Endothelial cell of umbilical vein (primary cell): Measurements from ENCODE around the gene GABBR2. TPM values are rescaled to one million over a fixed set of nuclear protein-coding genes. Genes with fewer than 3 reads are reported as not detected.

ENCODE experiments used
- BruUV-seq: library from RNA; stranded (reverse); fragments of 400-500 nt; replicated peaks from 2 replicates; lab custom pipeline; 2021; lab: Mats Ljungman, UMichigan
- CTCF ChIA-PET: fragments of 300-600, 350-600 bp; sonication (Branson Sonifier 250); formaldehyde crosslinking; loops from one replicate; lab custom pipeline; 2021; ENCODE audit warnings: antibody characterized with exemption, inconsistent platforms; lab: Charles Lee
- POLR2A ChIA-PET: fragments of 300-600, 350-600 bp; sonication (Branson Sonifier 250); formaldehyde crosslinking; loops from one replicate; lab custom pipeline; 2021; ENCODE audit warnings: antibody characterized with exemption, inconsistent platforms; lab: Charles Lee
- DNase-seq: peaks from one replicate; pipeline ENCODE4 v3.0.0-alpha.2; 2011; ENCODE audit warnings: low read depth, low spot score
- FAIRE-seq: peaks from 2 replicates; lab custom pipeline; 2011; peaks lifted over from hg19 to GRCh38; lab: Jason Lieb, UNC
- H2AFZ ChIP-seq: 2 replicates; pipeline ENCODE4 v1.6.0; 2012; ENCODE audit warnings: low read depth, low read length, control low read depth, inconsistent platforms
- H3K27ac ChIP-seq: 2 replicates; pipeline ENCODE4 v1.5.1; 2011; ENCODE audit warnings: low read depth, mild to moderate bottlenecking, control low read depth, low read length, moderate library complexity; ENCODE audit not compliant: insufficient read depth
- H3K27me3 ChIP-seq, 2 experiments: 2 replicates each; pipeline versions ENCODE4 v1.6.0 to v1.6.1; 2011; ENCODE audit warnings: low read length in 2 of 2, mixed read lengths in 1 of 2; ENCODE audit not compliant: control insufficient read depth in 2 of 2, insufficient read depth in 2 of 2
- H3K36me3 ChIP-seq, 2 experiments: 2 replicates in 1 of 2; 3 replicates in 1 of 2; pipeline ENCODE4 v1.5.1; 2011; ENCODE audit warnings: low read length in 2 of 2, mild to moderate bottlenecking in 1 of 2, moderate library complexity in 1 of 2; ENCODE audit not compliant: control insufficient read depth in 2 of 2, insufficient read depth in 2 of 2; ENCODE audit errors: extremely low read depth in 1 of 2
- H3K4me1 ChIP-seq: 3 replicates; pipeline ENCODE4 v1.5.1; 2011; ENCODE audit warnings: mild to moderate bottlenecking, low read length; ENCODE audit not compliant: control insufficient read depth, insufficient read depth; ENCODE audit errors: extremely low read depth
- H3K4me2 ChIP-seq: 2 replicates; pipeline ENCODE4 v1.6.1; 2011; ENCODE audit warnings: low read length, control low read depth, mixed read lengths; ENCODE audit not compliant: insufficient read depth
- H3K4me3 ChIP-seq, 3 experiments: fragments of 200-600 bp in 1 of 3; sonication (generic), shearing (Covaris generic) in 1 of 3; replicated peaks in 1 of 3; 2 replicates each; pipeline ENCODE4 v1.5.1; 2011 to 2016; ENCODE audit warnings: control low read depth in 3 of 3, low read length in 3 of 3, mild to moderate bottlenecking in 2 of 3, inconsistent platforms in 1 of 3, low read depth in 1 of 3, moderate library complexity in 1 of 3; ENCODE audit not compliant: insufficient read depth in 1 of 3
- H3K79me2 ChIP-seq: 2 replicates; pipeline ENCODE4 v1.6.0; 2012; ENCODE audit warnings: low read length, inconsistent platforms; ENCODE audit not compliant: control insufficient read depth, insufficient read depth
- H3K9ac ChIP-seq: replicated peaks from 2 replicates; pipeline ENCODE3; 2011; ENCODE audit warnings: low read length, control low read depth; ENCODE audit not compliant: insufficient read depth; ENCODE audit errors: extremely low read depth
- H3K9me1 ChIP-seq: replicated peaks from 3 replicates; pipeline ENCODE4 v1.6.0; 2011; ENCODE audit warnings: mild to moderate bottlenecking, low read length; ENCODE audit not compliant: control insufficient read depth, insufficient read depth; ENCODE audit errors: extremely low read depth
- H3K9me3 ChIP-seq: replicated peaks from 2 replicates; pipeline ENCODE4 v1.5.1; 2012; ENCODE audit warnings: low read length, inconsistent platforms; ENCODE audit not compliant: control insufficient read depth, insufficient read depth
- H4K20me1 ChIP-seq: replicated peaks from 2 replicates; pipeline ENCODE3; 2011; ENCODE audit warnings: mild to moderate bottlenecking, low read length; ENCODE audit not compliant: control insufficient read depth, insufficient read depth; ENCODE audit errors: extremely low read depth
- CTCF ChIP-seq, 2 donors: IDR thresholded peaks; 1 replicate in 1 of 2; 2 replicates in 1 of 2; pipeline ENCODE4 v1.5.1; 2011; ENCODE audit warnings: low read length in 2 of 2, mild to moderate bottlenecking in 2 of 2, moderate library complexity in 2 of 2, control low read depth in 1 of 2, inconsistent platforms in 1 of 2, low read depth in 1 of 2; ENCODE audit not compliant: insufficient read depth in 1 of 2; ENCODE audit errors: extremely low read depth in 1 of 2
- EZH2 ChIP-seq: IDR thresholded peaks from 2 replicates; pipeline ENCODE4 v1.6.1; 2012; ENCODE audit warnings: borderline replicate concordance, low read depth, mild to moderate bottlenecking, moderate library complexity, low read length, inconsistent platforms; ENCODE audit not compliant: severe bottlenecking
- FOS ChIP-seq: IDR thresholded peaks from 2 replicates; pipeline ENCODE4 v1.6.1; 2011; ENCODE audit warnings: mild to moderate bottlenecking, low read length, moderate library complexity, borderline replicate concordance; ENCODE audit not compliant: insufficient read depth
- GATA2 ChIP-seq: IDR thresholded peaks from 2 replicates; pipeline ENCODE4 v1.7.0; 2011; ENCODE audit warnings: low read depth, mild to moderate bottlenecking, moderate library complexity, mixed read lengths, low read length; ENCODE audit not compliant: insufficient read length, insufficient read depth
- JUN ChIP-seq: IDR thresholded peaks from 2 replicates; pipeline ENCODE4 v1.6.1; 2011; ENCODE audit warnings: borderline replicate concordance, low read depth; ENCODE audit not compliant: insufficient read length, insufficient read depth
- MAX ChIP-seq: IDR thresholded peaks from 2 replicates; pipeline ENCODE4 v1.6.1; 2011; ENCODE audit not compliant: insufficient read depth, insufficient read length
- MYC ChIP-seq: IDR thresholded peaks from one replicate; pipeline ENCODE4 v1.6.1; 2011; ENCODE audit warnings: mild to moderate bottlenecking, low read depth, low read length
- POLR2A ChIP-seq: IDR thresholded peaks from 2 replicates; pipeline ENCODE4 v1.6.1; 2012; ENCODE audit warnings: low read depth, mild to moderate bottlenecking, control low read depth, low read length
- POLR2AphosphoS5 ChIP-seq: IDR thresholded peaks from 2 replicates; pipeline ENCODE4 v1.6.1; 2012; ENCODE audit warnings: low read depth, mild to moderate bottlenecking, control low read depth, low read length, moderate library complexity; ENCODE audit not compliant: insufficient read depth
- dilution Hi-C: fragments of 300-500 bp; cut with MboI; formaldehyde crosslinking; loops from one replicate; pipeline ENCODE4 v1.15.0; 2019; ENCODE audit warnings: low sequenced_read_pairs; ENCODE audit not compliant: extremely low pct_ligation_motif_present
- intact Hi-C: fragments of 100-400 bp; cut with micrococcal nuclease; formaldehyde crosslinking; loops from one replicate; pipeline ENCODE4 v1.10.0; 2022
- polyA plus RNA-seq, 4 experiments: library from polyadenylated mRNA; depleted of rRNA in 3 of 4; stranded (reverse) in 3 of 4; unstranded in 1 of 4; fragments of >200 nt; gene quantifications; 2 replicates each; pipeline versions ENCODE4 v1.2.1 to v1.2.3, GENCODE V29; 2011 to 2012; ENCODE audit warnings: missing spikeins in 1 of 4
- total RNA-seq: library from RNA; stranded (reverse); gene quantifications from 2 replicates; pipeline ENCODE4 v1.2.3, GENCODE V29; 2021

The GABBR2 gene
- total and polyA plus RNA-seq, 2 donors (not counting 3 experiments of a cell fraction or from before 2014, with no cell fraction given), result 1.1 to 9.2 TPM

- Histone ChIP-seq H3K4me2 (no peak overlapping the region), H3K79me2 (no peaks in the 10 kb centered on the region), H2AFZ (no peak overlapping the region), H3K9ac (no peak overlapping the region), H3K27me3 (no peaks in the 10 kb centered on the region), H3K4me3 (no peak overlapping the region), H3K36me3 (no peaks in the 10 kb centered on the region), H3K9me1 (no peaks in the 10 kb centered on the region), H4K20me1 (no peaks in the 10 kb centered on the region), H3K27ac (no peak overlapping the region), H3K9me3 (no peaks in the 10 kb centered on the region), H3K4me1 (no peaks in the 10 kb centered on the region)
- CTCF ChIA-PET, result no interaction called here
- dilution Hi-C loops (no loop called here), intact Hi-C loops (no loop called here)
- POLR2A ChIA-PET, result no interaction called here
- no TSS peak for BruUV-seq
- DNase-seq (no peak), FAIRE-seq (no peak)
- no peak for TF ChIP-seq POLR2AphosphoS5
- no peak for TF ChIP-seq EZH2
- TF ChIP-seq MYC, result no peak
- no peak for TF ChIP-seq MAX
- no peak for TF ChIP-seq POLR2A
- TF ChIP-seq CTCF (IDR thresholded peaks at IDR 0.05; ENCODE audit: extremely low read depth in 1 of 2, insufficient read depth in 1 of 2, low read depth in 1 of 2, low read length in 2 of 2), result no peak
- no peak for TF ChIP-seq FOS
- TF ChIP-seq GATA2, result no peak
- TF ChIP-seq JUN, result no peak
Observed at GRCh38 chr9:98594546-98595160, 114.1 kb downstream of the GABBR2 start.
